Smooth muscle cell (in vitro differentiated cells): Measurements from ENCODE around the gene DGAT2L6. TPM values are rescaled to one million over a fixed set of nuclear protein-coding genes. Genes with fewer than 3 reads are reported as not detected.

Source experiments
- DNase-seq: peaks from one replicate; lab custom pipeline; 2025; ENCODE audit not compliant: unreplicated experiment; lab: John Stamatoyannopoulos, UW
- H2AFZ ChIP-seq: fragments of 200-600 bp; sonication (generic); 2 replicates; pipeline ENCODE4 v1.6.0; 2016; ENCODE audit warnings: antibody characterized with exemption, low read depth, mild to moderate bottlenecking
- H3F3A ChIP-seq: fragments of 200-600 bp; sonication (generic); 2 replicates; pipeline ENCODE4 v1.6.0; 2017; ENCODE audit warnings: antibody characterized with exemption, low read depth
- H3K27ac ChIP-seq: fragments of 200-600 bp; sonication (generic); 2 replicates; pipeline ENCODE4 v1.5.1; 2016; ENCODE audit warnings: low read depth, mild to moderate bottlenecking
- H3K27me3 ChIP-seq: fragments of 200-600 bp; sonication (generic); 2 replicates; pipeline ENCODE4 v1.6.1; 2016; ENCODE audit warnings: low read depth, mild to moderate bottlenecking
- H3K36me3 ChIP-seq: fragments of 200-600 bp; sonication (generic); 2 replicates; pipeline ENCODE4 v1.5.1; 2016; ENCODE audit warnings: low read depth
- H3K4me1 ChIP-seq: fragments of 200-600 bp; sonication (generic); 2 replicates; pipeline ENCODE4 v1.5.1; 2016; ENCODE audit warnings: low read depth
- H3K4me2 ChIP-seq: fragments of 200-600 bp; sonication (generic); 2 replicates; pipeline ENCODE4 v1.6.0; 2016; ENCODE audit warnings: mild to moderate bottlenecking
- H3K4me3 ChIP-seq: fragments of 200-600 bp; sonication (generic); 2 replicates; pipeline ENCODE4 v1.5.1; 2016; ENCODE audit warnings: mild to moderate bottlenecking
- H3K79me2 ChIP-seq: fragments of 200-600 bp; sonication (generic); 2 replicates; pipeline ENCODE4 v1.6.0; 2016; ENCODE audit warnings: low read depth, mild to moderate bottlenecking
- H3K9ac ChIP-seq: fragments of 200-600 bp; sonication (generic); 2 replicates; pipeline ENCODE4 v1.6.0; 2016; ENCODE audit warnings: low read depth
- H3K9me3 ChIP-seq: fragments of 200-600 bp; sonication (generic); replicated peaks from 2 replicates; pipeline ENCODE4 v1.5.1; 2016; ENCODE audit warnings: low read depth
- H4K20me1 ChIP-seq: fragments of 200-600 bp; sonication (generic); 2 replicates; pipeline ENCODE4 v1.6.0; 2016; ENCODE audit warnings: low read depth
- WGBS: methylation state at CpG from one replicate; pipeline ENCODE4 v1.1.7; 2016; ENCODE audit warnings: low lambda C conversion rate; 5-methylcytosine and 5-hydroxymethylcytosine counted together
- polyA plus RNA-seq: library from polyadenylated mRNA; unstranded; fragments of >200 nt; fragmentation: Nextera tagmentation; extraction: Ambion mirVana; gene quantifications from 2 replicates; pipeline ENCODE4 v1.2.1, GENCODE V29; 2016
- total RNA-seq: library from RNA; depleted of rRNA; stranded (reverse); fragments of >200 nt; gene quantifications from 2 replicates; pipeline ENCODE4 v1.2.3, GENCODE V29; 2014
- TF ChIP-seq, protein P1 (sequence below): fragments of 200-600 bp; sonication (generic); IDR thresholded peaks from 2 replicates; pipeline ENCODE4 v1.5.1; 2017; ENCODE audit warnings: borderline replicate concordance, mild to moderate bottlenecking, antibody characterized with exemption; ENCODE audit not compliant: insufficient read depth, poor library complexity, severe bottlenecking

Gene DGAT2L6
- total and polyA plus RNA-seq, 2 experiments from 2014 or later, result not detected

DNA sequence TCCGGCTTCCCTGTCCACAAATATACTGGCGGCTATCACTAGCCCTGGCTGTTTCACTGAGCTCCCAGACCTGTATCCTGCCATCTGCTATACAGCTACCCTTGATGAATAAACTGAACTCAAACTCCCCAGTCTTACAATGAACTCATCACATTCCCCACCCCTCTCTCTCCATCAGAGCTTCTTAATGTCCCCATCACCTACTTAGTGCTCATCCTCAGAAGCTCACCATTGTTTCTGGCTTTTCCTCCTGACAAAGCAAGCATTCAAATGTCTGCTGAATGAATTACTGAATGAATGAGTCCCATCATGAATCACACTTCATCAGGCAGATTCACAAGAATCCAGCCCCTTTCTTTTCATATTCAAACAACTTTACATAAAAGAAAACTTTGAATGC is 5.7 kb upstream of the DGAT2L6 start:
- Histone ChIP-seq H3K79me2 (no peaks in the 10 kb centered on the region), H3K9me3 (no peaks in the 10 kb centered on the region), H3K9ac (no peak overlapping the region), H3K4me3 (no peak overlapping the region), H2AFZ (no peak overlapping the region), H3K27ac (no peak overlapping the region), H3K27me3 (no peaks in the 10 kb centered on the region), H3K4me2 (no peak overlapping the region), H3K36me3 (no peaks in the 10 kb centered on the region), H4K20me1 (no peaks in the 10 kb centered on the region), H3F3A (no peaks in the 10 kb centered on the region), H3K4me1 (peaks cover 13% of the 10 kb centered on the region)
- 76% methylated on average over 2 of the region's 2 CpGs for WGBS
- DNase-seq, result no peak
- TF ChIP-seq, protein P1, sequence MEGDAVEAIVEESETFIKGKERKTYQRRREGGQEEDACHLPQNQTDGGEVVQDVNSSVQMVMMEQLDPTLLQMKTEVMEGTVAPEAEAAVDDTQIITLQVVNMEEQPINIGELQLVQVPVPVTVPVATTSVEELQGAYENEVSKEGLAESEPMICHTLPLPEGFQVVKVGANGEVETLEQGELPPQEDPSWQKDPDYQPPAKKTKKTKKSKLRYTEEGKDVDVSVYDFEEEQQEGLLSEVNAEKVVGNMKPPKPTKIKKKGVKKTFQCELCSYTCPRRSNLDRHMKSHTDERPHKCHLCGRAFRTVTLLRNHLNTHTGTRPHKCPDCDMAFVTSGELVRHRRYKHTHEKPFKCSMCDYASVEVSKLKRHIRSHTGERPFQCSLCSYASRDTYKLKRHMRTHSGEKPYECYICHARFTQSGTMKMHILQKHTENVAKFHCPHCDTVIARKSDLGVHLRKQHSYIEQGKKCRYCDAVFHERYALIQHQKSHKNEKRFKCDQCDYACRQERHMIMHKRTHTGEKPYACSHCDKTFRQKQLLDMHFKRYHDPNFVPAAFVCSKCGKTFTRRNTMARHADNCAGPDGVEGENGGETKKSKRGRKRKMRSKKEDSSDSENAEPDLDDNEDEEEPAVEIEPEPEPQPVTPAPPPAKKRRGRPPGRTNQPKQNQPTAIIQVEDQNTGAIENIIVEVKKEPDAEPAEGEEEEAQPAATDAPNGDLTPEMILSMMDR, result no peak

DNA sequence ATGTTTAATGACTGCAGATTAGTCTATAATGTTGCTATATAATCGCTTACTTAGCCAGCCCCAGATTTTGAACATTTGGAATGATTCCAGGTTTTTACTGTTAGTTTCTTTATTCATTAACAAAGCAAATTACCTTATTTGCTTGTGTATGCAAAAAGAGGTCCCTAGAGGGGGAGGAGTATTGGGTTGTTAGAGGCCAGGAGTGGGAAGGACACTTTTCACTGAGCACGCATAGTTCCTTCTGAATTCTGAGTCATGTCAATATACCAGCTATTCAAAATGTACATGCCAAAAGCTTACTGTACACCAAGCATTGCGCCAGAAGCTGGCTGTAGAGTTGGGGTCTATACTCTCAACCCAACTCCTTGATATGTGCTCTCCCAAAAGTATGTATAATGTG is 5.1 kb upstream of the DGAT2L6 start:
- Histone ChIP-seq H3K27ac (no peak overlapping the region), H3K9ac (no peak overlapping the region), H3K4me1 (peaks cover 13% of the 10 kb centered on the region), H3K79me2 (no peaks in the 10 kb centered on the region), H3K27me3 (no peaks in the 10 kb centered on the region), H3K36me3 (no peaks in the 10 kb centered on the region), H3F3A (no peaks in the 10 kb centered on the region), H4K20me1 (no peaks in the 10 kb centered on the region), H3K4me2 (no peak overlapping the region), H3K9me3 (no peaks in the 10 kb centered on the region), H2AFZ (no peak overlapping the region), H3K4me3 (no peak overlapping the region)
- TF ChIP-seq, protein P1, result no peak
- no peak for DNase-seq
- WGBS, result 81% methylated on average over 3 of the region's 3 CpGs

DNA sequence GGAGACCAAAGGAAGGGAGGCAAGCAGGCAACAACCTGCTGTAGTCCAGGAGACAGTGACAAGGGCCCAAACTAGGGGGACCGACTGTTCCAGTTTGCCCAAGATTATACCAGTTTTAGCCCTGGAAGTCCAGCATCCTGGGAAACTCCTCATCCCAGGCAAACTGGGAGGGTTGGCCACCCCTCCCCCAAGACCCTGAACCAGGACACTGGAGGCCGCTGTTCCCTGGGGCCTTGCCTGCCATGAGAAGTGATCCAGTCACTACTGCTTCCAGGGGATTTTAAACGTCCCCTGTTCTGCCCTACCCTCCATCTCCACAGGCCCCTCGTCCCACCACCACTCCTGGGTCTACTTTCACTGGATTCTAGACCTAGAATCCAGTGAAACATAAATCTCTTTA is 4.3 kb upstream of the DGAT2L6 start:
- no peak overlapping the region for H3K9ac ChIP-seq
- no peak overlapping the region for H3K4me3 ChIP-seq
- no peaks in the 10 kb centered on the region for H3K27me3 ChIP-seq
- H3K9me3 ChIP-seq, result no peaks in the 10 kb centered on the region
- TF ChIP-seq, protein P1, result no peak
- peaks cover 7% of the 10 kb centered on the region for H3K4me1 ChIP-seq
- H3K36me3 ChIP-seq, result no peaks in the 10 kb centered on the region
- H3K4me2 ChIP-seq, result no peak overlapping the region
- no peak overlapping the region for H2AFZ ChIP-seq
- no peak overlapping the region for H3K27ac ChIP-seq
- H3K79me2 ChIP-seq, result no peaks in the 10 kb centered on the region
- 68% methylated on average over 4 of the region's 4 CpGs for WGBS
- no peaks in the 10 kb centered on the region for H3F3A ChIP-seq
- no peaks in the 10 kb centered on the region for H4K20me1 ChIP-seq
- no peak for DNase-seq

DNA sequence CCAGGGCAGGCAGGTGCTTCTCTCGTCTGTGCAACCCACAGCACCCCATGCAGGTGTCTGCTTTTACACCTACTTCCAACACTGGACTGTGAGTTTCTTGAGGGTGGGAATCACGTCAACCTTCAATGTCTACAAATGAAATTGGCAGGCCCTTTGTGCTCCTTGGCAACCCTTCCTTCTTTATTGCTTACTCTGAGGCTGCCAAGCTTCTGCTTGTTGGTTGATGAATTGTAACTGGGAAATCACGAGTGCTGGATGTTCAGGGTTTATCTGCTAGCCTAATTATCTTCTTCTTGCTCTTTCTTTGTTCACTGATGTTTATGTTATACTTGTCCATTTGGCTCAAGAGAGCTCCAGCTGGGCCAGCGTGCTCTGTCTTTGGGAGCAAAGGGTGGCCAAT is 2.5 kb upstream of the DGAT2L6 start:
- WGBS, result 70% methylated on average over 4 of the region's 4 CpGs
- no peak for DNase-seq
- H3K4me3 ChIP-seq, result no peak overlapping the region

More for the DNA sequence above, 2.5 kb upstream of the DGAT2L6 start:
- H3F3A ChIP-seq, result no peaks in the 10 kb centered on the region
- no peaks in the 10 kb centered on the region for H4K20me1 ChIP-seq
- no peak overlapping the region for H3K27ac ChIP-seq
- no peak overlapping the region for H3K4me2 ChIP-seq
- no peak overlapping the region for H3K9ac ChIP-seq
- H3K4me1 ChIP-seq, result peaks cover 7% of the 10 kb centered on the region
- H3K9me3 ChIP-seq, result no peaks in the 10 kb centered on the region
- H3K79me2 ChIP-seq, result no peaks in the 10 kb centered on the region
- H2AFZ ChIP-seq, result no peak overlapping the region
- H3K27me3 ChIP-seq, result no peaks in the 10 kb centered on the region
- TF ChIP-seq, protein P1, result no peak
- H3K36me3 ChIP-seq, result no peaks in the 10 kb centered on the region
